HG02973 (cell line): ENCODE data around the gene TNNI2.
"Not testable (repeated sequence)": the region's sequence is repeated elsewhere in the genome, so short reads cannot be mapped to it uniquely, and the experiment has no call there.

Source experiments
- ATAC-seq: cut with Tn5 transposase; IDR thresholded peaks from one replicate; pipeline ENCODE4 v1.9.1; 2021; ENCODE audit warnings: moderate library complexity; ENCODE audit not compliant: unreplicated experiment

Gene TNNI2

GRCh38 chr11:1883346-1884302 is 44.8 kb downstream of the TNNI2 start:
- ATAC-seq = no peak

GRCh38 chr11:1884303-1884700 is 45.5 kb downstream of the TNNI2 start:
- ATAC-seq = no peak

- not testable (repeated sequence) for ATAC-seq
Measured at GRCh38 chr11:1886551-1886950, 47.8 kb downstream of the TNNI2 start.

GRCh38 chr11:1887451-1888346 is 48.9 kb downstream of the TNNI2 start:
- no peak for ATAC-seq

GRCh38 chr11:1888347-1888753 is 49.6 kb downstream of the TNNI2 start:
- ATAC-seq = no peak

- no peak for ATAC-seq
Measured at GRCh38 chr11:1888811-1889210, 50.0 kb downstream of the TNNI2 start.

- no peak for ATAC-seq
Measured at GRCh38 chr11:1889224-1889930, 50.6 kb downstream of the TNNI2 start.

GRCh38 chr11:1889941-1890855 is 51.4 kb downstream of the TNNI2 start:
- no peak for ATAC-seq
